HCT116 (cell line): Measurements from ENCODE around the gene SLC27A5. TPM values are rescaled to one million over a fixed set of nuclear protein-coding genes. Genes with fewer than 3 reads are reported as not detected.

Experiments
- ATAC-seq: fragments of 200-7000 bp; cut with Tn5 transposase; 2 replicates; pipeline ENCODE4 v1.9.1; 2020; ENCODE audit warnings: mild to moderate bottlenecking, moderate library complexity
- BruUV-seq: library from RNA; stranded (reverse); fragments of 400-500 nt; replicated peaks from 2 replicates; lab custom pipeline; 2021; lab: Mats Ljungman, UMichigan
- CTCF ChIA-PET: fragments of 300-600 bp; sonication (Branson Sonifier 250); formaldehyde crosslinking; loops from one replicate; lab custom pipeline; 2021; ENCODE audit warnings: antibody characterized with exemption; lab: Charles Lee
- POLR2A ChIA-PET: fragments of 300-600, 350-600 bp; sonication (Branson Sonifier 250); formaldehyde crosslinking; loops from one replicate; lab custom pipeline; 2021; ENCODE audit warnings: antibody characterized with exemption; lab: Charles Lee
- RAD21 ChIA-PET, 2 experiments: fragments of 300-600 bp; sonication (Branson Sonifier 250); formaldehyde crosslinking; loops; one replicate each; lab custom pipeline; 2023; ENCODE audit warnings: low total read pairs in 2 of 2; ENCODE audit not compliant: uncharacterized antibody in 2 of 2, unreplicated experiment in 2 of 2, low non-redundant PET in 1 of 2; lab: Charles Lee
- DNase-seq: peaks from one replicate; pipeline ENCODE4 v3.0.0-alpha.2; 2010; ENCODE audit warnings: low read depth, low spot score
- H2AFZ ChIP-seq: fragments of 200-600 bp; shearing (Covaris generic), sonication (generic); 2 replicates; pipeline ENCODE4 v1.6.1; 2017; ENCODE audit warnings: low read depth, mixed run types, mixed read lengths, antibody characterized with exemption, low read length; ENCODE audit not compliant: poor library complexity, severe bottlenecking
- H3K27ac ChIP-seq: 2 replicates; pipeline ENCODE4 v1.5.1; 2012; ENCODE audit warnings: low read depth, low read length
- H3K27me3 ChIP-seq: fragments of 200-600 bp; sonication (generic); 2 replicates; pipeline ENCODE4 v1.6.1; 2016; ENCODE audit warnings: mixed run types, low read length, mixed read lengths; ENCODE audit not compliant: insufficient read depth
- H3K36me3 ChIP-seq, 2 experiments: fragments of 200-500 bp in 1 of 2; fragments of 200-600 bp in 1 of 2; sonication (Bioruptor generic) in 1 of 2; sonication (generic) in 1 of 2; 2 replicates each; pipeline versions ENCODE4 v1.5.1 to v1.6.1; 2014 to 2016; ENCODE audit warnings: low read length in 2 of 2, inconsistent platforms in 1 of 2, mixed read lengths in 1 of 2, mixed run types in 1 of 2; ENCODE audit not compliant: insufficient read depth in 2 of 2, control insufficient read depth in 1 of 2
- H3K4me1 ChIP-seq, 2 experiments: fragments of 200-600 bp in 1 of 2; sonication (generic) in 1 of 2; 2 replicates each; pipeline versions ENCODE4 v1.5.1 to v1.6.1; 2012 to 2017; ENCODE audit warnings: low read length in 2 of 2, inconsistent platforms in 1 of 2, mild to moderate bottlenecking in 1 of 2, mixed read lengths in 1 of 2, mixed run types in 1 of 2, moderate library complexity in 1 of 2; ENCODE audit not compliant: insufficient read depth in 2 of 2, control insufficient read depth in 1 of 2
- H3K4me2 ChIP-seq: fragments of 200-600 bp; sonication (generic); 2 replicates; pipeline ENCODE4 v1.6.1; 2017; ENCODE audit warnings: mixed run types, low read length, mixed read lengths
- H3K4me3 ChIP-seq, 2 experiments: fragments of 200-600 bp in 1 of 2; sonication (generic) in 1 of 2; replicated peaks in 1 of 2; 2 replicates each; pipeline ENCODE4 v1.5.1; 2011 to 2016; ENCODE audit warnings: low read length in 2 of 2, control low read depth in 1 of 2, low read depth in 1 of 2, mild to moderate bottlenecking in 1 of 2, mixed read lengths in 1 of 2, mixed run types in 1 of 2
- H3K79me2 ChIP-seq: fragments of 200-600 bp; sonication (generic); 2 replicates; pipeline ENCODE4 v1.6.1; 2017; ENCODE audit warnings: mild to moderate bottlenecking, mixed run types, low read length, moderate library complexity, mixed read lengths; ENCODE audit not compliant: insufficient read depth
- H3K9ac ChIP-seq: fragments of 200-600 bp; sonication (generic); 2 replicates; pipeline ENCODE4 v1.6.1; 2016; ENCODE audit warnings: low read length, mixed read lengths
- H3K9me2 ChIP-seq: fragments of 200-600 bp; sonication (generic), shearing (Covaris generic); 2 replicates; pipeline ENCODE4 v1.6.1; 2017; ENCODE audit warnings: mixed run types, mild to moderate bottlenecking, moderate library complexity; ENCODE audit not compliant: insufficient read depth
- H3K9me3 ChIP-seq, 2 experiments: fragments of 200-500 bp in 1 of 2; fragments of 200-600 bp in 1 of 2; sonication (Bioruptor generic) in 1 of 2; sonication (generic) in 1 of 2; 2 replicates each; pipeline ENCODE4 v1.6.1; 2014 to 2017; ENCODE audit warnings: low read length in 2 of 2, mixed read lengths in 2 of 2, inconsistent platforms in 1 of 2, low read depth in 1 of 2, mild to moderate bottlenecking in 1 of 2, mixed run types in 1 of 2, moderate library complexity in 1 of 2; ENCODE audit not compliant: control insufficient read depth in 1 of 2, insufficient read depth in 1 of 2
- H4K20me1 ChIP-seq: fragments of 200-600 bp; sonication (generic), shearing (Covaris generic); 2 replicates; pipeline ENCODE4 v1.6.1; 2017; ENCODE audit warnings: mixed run types, mild to moderate bottlenecking, moderate library complexity; ENCODE audit not compliant: insufficient read depth
- CEBPB ChIP-seq: IDR thresholded peaks from 2 replicates; pipeline ENCODE4 v1.6.1; 2012; ENCODE audit warnings: low read depth
- CTCF ChIP-seq, 3 experiments: fragments of 200-600 bp in 1 of 3; sonication (generic) in 1 of 3; IDR thresholded peaks in 2 of 3; conservative IDR thresholded peaks in 1 of 3; 2 replicates each; pipeline ENCODE4 v1.5.1; 2012 to 2017; ENCODE audit warnings: low read depth in 2 of 3, low read length in 2 of 3, antibody characterized with exemption in 1 of 3, borderline replicate concordance in 1 of 3, control low read depth in 1 of 3, mild to moderate bottlenecking in 1 of 3, mixed read lengths in 1 of 3, mixed run types in 1 of 3, moderate library complexity in 1 of 3; ENCODE audit not compliant: insufficient read depth in 1 of 3
- EGR1 ChIP-seq: IDR thresholded peaks from 2 replicates; pipeline ENCODE4 v1.6.1; 2012; ENCODE audit warnings: low read depth
- ELF1 ChIP-seq: IDR thresholded peaks from 2 replicates; pipeline ENCODE4 v1.6.1; 2012; ENCODE audit warnings: low read depth, borderline replicate concordance
- POLR2AphosphoS5 ChIP-seq: IDR thresholded peaks from 2 replicates; pipeline ENCODE4 v1.6.1; 2011; ENCODE audit warnings: mild to moderate bottlenecking, low read depth, low read length, moderate library complexity
- RAD21 ChIP-seq: IDR thresholded peaks from 2 replicates; pipeline ENCODE4 v1.6.1; 2012; ENCODE audit warnings: low read depth, mild to moderate bottlenecking
- SP1 ChIP-seq: IDR thresholded peaks from 2 replicates; pipeline ENCODE4 v1.6.1; 2012; ENCODE audit warnings: low read depth
- ZBTB33 ChIP-seq: IDR thresholded peaks from 2 replicates; pipeline ENCODE4 v1.6.1; 2011; ENCODE audit warnings: mild to moderate bottlenecking, low read length, moderate library complexity; ENCODE audit not compliant: insufficient replicate concordance; ENCODE audit errors: extremely low read depth
- ZNF274 ChIP-seq: fragments of 200-500 bp; sonication (Bioruptor generic); IDR thresholded peaks from 2 replicates; pipeline ENCODE4 v1.6.1; 2014; ENCODE audit warnings: mild to moderate bottlenecking, low read depth, low read length, inconsistent platforms
- intact Hi-C: fragments of 100-400 bp; cut with micrococcal nuclease; formaldehyde crosslinking; loops from 2 replicates; pipeline ENCODE4 v1.10.0; 2022
- total RNA-seq: library from RNA; stranded (reverse); gene quantifications from one replicate; pipeline ENCODE4 v1.2.1, GENCODE V29; 2021; ENCODE audit not compliant: unreplicated experiment

The SLC27A5 gene
- total RNA-seq, 1 experiment from 2014 or later, result 27.1 TPM

GRCh38 chr19:58479736-58480480, 31.9 kb downstream of the SLC27A5 start:
- Histone ChIP-seq H2AFZ (no peak overlapping the region), H3K4me3 (no peak overlapping the region), H3K9me2 (no peaks in the 10 kb centered on the region), H3K4me2 (no peak overlapping the region), H3K4me1 (peaks cover 9 to 21% of the 10 kb centered on the region in 2 experiments), H3K27ac (no peak overlapping the region), H3K36me3 (no peaks in the 10 kb centered on the region), H3K9ac (no peak overlapping the region), H4K20me1 (no peaks in the 10 kb centered on the region), H3K27me3 (no peaks in the 10 kb centered on the region), H3K79me2 (no peaks in the 10 kb centered on the region), H3K9me3 (no peaks in the 10 kb centered on the region)
- no peak for ATAC-seq
- ChIA-PET CTCF (no interaction called here), RAD21 (no interaction called here), POLR2A (no interaction called here)
- BruUV-seq, result no TSS peak
- TF ChIP-seq RAD21, result no peak
- no peak for TF ChIP-seq ZNF274
- TF ChIP-seq POLR2AphosphoS5, result no peak
- no peak for TF ChIP-seq ELF1
- no peak for TF ChIP-seq CTCF (IDR thresholded peaks at IDR 0.05 in 2 of 3, conservative IDR thresholded peaks at IDR 0.05 in 1 of 3; ENCODE audit: borderline replicate concordance in 1 of 3, insufficient read depth in 1 of 3, low read depth in 2 of 3, low read length in 2 of 3)
- TF ChIP-seq ZBTB33, result no peak
- no peak for TF ChIP-seq EGR1
- no peak for TF ChIP-seq SP1
- no peak for TF ChIP-seq CEBPB
- intact Hi-C loops, result no loop called here
- no peak for DNase-seq
